H1 (cell line): ENCODE results near the gene RWDD1. TPM values are rescaled to one million over a fixed set of nuclear protein-coding genes. Genes with fewer than 3 reads are reported as not detected.

ENCODE experiments used
- GTF2F1 ChIP-seq: IDR thresholded peaks from 2 replicates; pipeline ENCODE4 v1.6.1; 2012; ENCODE audit warnings: low read depth, low read length, improper control_type of control experiment, borderline replicate concordance
- TCF12 ChIP-seq: IDR thresholded peaks from 2 replicates; pipeline ENCODE4 v1.6.1; 2011; ENCODE audit warnings: low read depth, mild to moderate bottlenecking, low read length
- polyA plus RNA-seq, 7 experiments: library from polyadenylated mRNA; depleted of rRNA in 3 of 7; stranded (reverse) in 5 of 7; unstranded in 2 of 7; fragments of >200 nt in 5 of 7; fragments of 200-250 nt in 2 of 7; gene quantifications; 1 replicate in 5 of 7; 2 replicates in 1 of 7; 4 replicates in 1 of 7; pipeline versions ENCODE4 v1.2.1 to v1.2.3, GENCODE V29; 2011 to 2013; ENCODE audit warnings: missing spikeins in 2 of 7, mixed read lengths in 2 of 7
- total RNA-seq: library from RNA; stranded (reverse); fragmentation: NEBNext Ultra II Directional; extraction: Animal tissue kit (Norgen Biotek cat#: 25700); gene quantifications from 2 replicates; pipeline ENCODE4 v1.2.1, GENCODE V29; 2021

The RWDD1 gene
- total and polyA plus RNA-seq, 2 of the 8 experiments (the other 6 are each of a cell fraction or from before 2014, with no cell fraction given) = 19.5 to 35.2 TPM

- TF ChIP-seq GTF2F1 = no peak
- no peak for TF ChIP-seq TCF12
- TF ChIP-seq, all 59 proteins: peak for 0
These were observed 23.9 kb downstream of the RWDD1 start (continued) for GRCh38 chr6:116595247-116595646.
